SK-N-MC (cell line): ENCODE measurements around the gene ZNF496.

Experiments used
- EZH2 ChIP-seq: fragments of 200-600 bp; sonication (generic); IDR thresholded peaks from one replicate; pipeline ENCODE4 v1.6.1; 2017; ENCODE audit warnings: antibody characterized with exemption
- POLR2AphosphoS5 ChIP-seq: IDR thresholded peaks from 2 replicates; pipeline ENCODE4 v1.6.1; 2012; ENCODE audit warnings: mild to moderate bottlenecking, low read depth, low read length, borderline replicate concordance

- TF ChIP-seq POLR2AphosphoS5 (no peak), EZH2 (no peak)
Measured at GRCh38 chr1:247295274-247295684, 36.4 kb downstream of the ZNF496 start.
